Measurements from ENCODE around the gene WAC. TPM values are rescaled to one million over a fixed set of nuclear protein-coding genes. Genes with fewer than 3 reads are reported as not detected.

The WAC gene
- total RNA-seq, 1 donor from 2014 or later, result 36.6 TPM

- TF ChIP-seq, protein P1, sequence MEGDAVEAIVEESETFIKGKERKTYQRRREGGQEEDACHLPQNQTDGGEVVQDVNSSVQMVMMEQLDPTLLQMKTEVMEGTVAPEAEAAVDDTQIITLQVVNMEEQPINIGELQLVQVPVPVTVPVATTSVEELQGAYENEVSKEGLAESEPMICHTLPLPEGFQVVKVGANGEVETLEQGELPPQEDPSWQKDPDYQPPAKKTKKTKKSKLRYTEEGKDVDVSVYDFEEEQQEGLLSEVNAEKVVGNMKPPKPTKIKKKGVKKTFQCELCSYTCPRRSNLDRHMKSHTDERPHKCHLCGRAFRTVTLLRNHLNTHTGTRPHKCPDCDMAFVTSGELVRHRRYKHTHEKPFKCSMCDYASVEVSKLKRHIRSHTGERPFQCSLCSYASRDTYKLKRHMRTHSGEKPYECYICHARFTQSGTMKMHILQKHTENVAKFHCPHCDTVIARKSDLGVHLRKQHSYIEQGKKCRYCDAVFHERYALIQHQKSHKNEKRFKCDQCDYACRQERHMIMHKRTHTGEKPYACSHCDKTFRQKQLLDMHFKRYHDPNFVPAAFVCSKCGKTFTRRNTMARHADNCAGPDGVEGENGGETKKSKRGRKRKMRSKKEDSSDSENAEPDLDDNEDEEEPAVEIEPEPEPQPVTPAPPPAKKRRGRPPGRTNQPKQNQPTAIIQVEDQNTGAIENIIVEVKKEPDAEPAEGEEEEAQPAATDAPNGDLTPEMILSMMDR (IDR thresholded peaks at IDR 0.05; ENCODE audit: insufficient read depth, low read length, severe bottlenecking), result no peak
- no peak for FAIRE-seq
Observed at GRCh38 chr10:28548781-28549498, 16.0 kb downstream of the WAC start.

GRCh38 chr10:28551086-28551485 is 18.2 kb downstream of the WAC start:
- TF ChIP-seq, protein P1 (IDR thresholded peaks at IDR 0.05; ENCODE audit: insufficient read depth, low read length, severe bottlenecking), result no peak
- Histone ChIP-seq H3K36me3 (ENCODE audit: control insufficient read depth, insufficient read depth, low read length) (peaks cover 1% of the 10 kb centered on the region), H3K27me3 (ENCODE audit: control insufficient read depth, insufficient read depth, low read length) (no peaks in the 10 kb centered on the region), H3K4me3 (ENCODE audit: low read depth, low read length) (no peak overlapping the region)
- FAIRE-seq, result peak; percentile 36
- DNase-seq (ENCODE audit: low read depth), result peak; percentile 15

More at GRCh38 chr10:28548781-28549498, 16.0 kb downstream of the WAC start:
- no peaks in the 10 kb centered on the region for H3K27me3 ChIP-seq (ENCODE audit: control insufficient read depth, insufficient read depth, low read length)
- peaks cover 4% of the 10 kb centered on the region for H3K36me3 ChIP-seq (ENCODE audit: control insufficient read depth, insufficient read depth, low read length)
- no peak for DNase-seq (ENCODE audit: low read depth)
- no peak overlapping the region for H3K4me3 ChIP-seq (ENCODE audit: low read depth, low read length)

- Histone ChIP-seq H3K36me3 (ENCODE audit: control insufficient read depth, insufficient read depth, low read length) (peaks cover 1% of the 10 kb centered on the region), H3K4me3 (ENCODE audit: low read depth, low read length) (no peak overlapping the region), H3K27me3 (ENCODE audit: control insufficient read depth, insufficient read depth, low read length) (no peaks in the 10 kb centered on the region)
- FAIRE-seq, result no peak
- TF ChIP-seq, protein P1 (IDR thresholded peaks at IDR 0.05; ENCODE audit: insufficient read depth, low read length, severe bottlenecking), result no peak
- no peak for DNase-seq (ENCODE audit: low read depth)
Observed at GRCh38 chr10:28552775-28553174, 19.9 kb downstream of the WAC start.

DNA sequence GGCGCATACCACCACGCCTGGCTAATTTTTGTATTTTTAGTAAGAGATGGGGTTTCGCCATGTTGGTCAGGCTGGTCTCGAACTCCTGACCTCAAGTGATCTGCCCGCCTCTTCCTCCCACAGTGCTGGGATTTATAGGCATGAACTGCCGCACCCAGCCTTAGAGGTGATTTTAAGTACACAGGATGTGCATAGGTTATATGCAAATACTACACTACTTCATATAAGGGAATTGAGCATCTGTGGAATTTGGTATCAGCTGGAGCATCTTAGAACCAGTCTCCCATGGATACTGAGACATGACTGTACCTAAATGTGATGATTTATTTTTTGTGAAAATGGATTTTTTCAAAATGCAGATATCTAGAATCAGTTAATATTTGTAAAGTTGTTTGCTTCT is 21.1 kb downstream of the WAC start:
- no peak for DNase-seq (ENCODE audit: low read depth)
- H3K36me3 ChIP-seq (ENCODE audit: control insufficient read depth, insufficient read depth, low read length), result peaks cover 1% of the 10 kb centered on the region
- H3K27me3 ChIP-seq (ENCODE audit: control insufficient read depth, insufficient read depth, low read length), result no peaks in the 10 kb centered on the region
- H3K4me3 ChIP-seq (ENCODE audit: low read depth, low read length), result no peak overlapping the region
- no peak for FAIRE-seq
- TF ChIP-seq, protein P1 (IDR thresholded peaks at IDR 0.05; ENCODE audit: insufficient read depth, low read length, severe bottlenecking), result no peak

DNA sequence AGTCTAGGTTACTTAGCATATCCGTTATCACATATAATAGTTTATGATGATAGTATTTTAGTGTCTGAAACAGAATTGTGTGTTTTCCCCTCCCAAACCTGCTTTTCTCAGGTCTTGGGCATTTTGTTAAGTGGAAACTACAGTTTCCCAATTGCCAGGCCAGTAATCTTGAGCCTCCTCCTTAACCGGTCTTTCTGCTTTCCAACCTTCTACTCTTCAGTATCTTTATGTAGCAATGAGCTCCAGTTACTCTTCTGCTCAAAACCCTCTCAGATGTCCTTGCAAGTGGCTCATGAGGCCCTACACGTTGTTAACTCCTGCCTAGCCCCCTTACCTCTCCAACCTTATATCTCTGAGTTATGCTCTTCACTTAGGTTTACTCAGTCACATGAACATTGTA is 22.0 kb downstream of the WAC start:
- no peaks in the 10 kb centered on the region for H3K36me3 ChIP-seq (ENCODE audit: control insufficient read depth, insufficient read depth, low read length)
- no peaks in the 10 kb centered on the region for H3K27me3 ChIP-seq (ENCODE audit: control insufficient read depth, insufficient read depth, low read length)
- DNase-seq (ENCODE audit: low read depth) (peak; percentile 22), FAIRE-seq (no peak)
- no peak overlapping the region for H3K4me3 ChIP-seq (ENCODE audit: low read depth, low read length)
- TF ChIP-seq, protein P1 (IDR thresholded peaks at IDR 0.05; ENCODE audit: insufficient read depth, low read length, severe bottlenecking), result no peak

GRCh38 chr10:28555358-28555757 is 22.4 kb downstream of the WAC start:
- no peaks in the 10 kb centered on the region for H3K36me3 ChIP-seq (ENCODE audit: control insufficient read depth, insufficient read depth, low read length)
- no peak overlapping the region for H3K4me3 ChIP-seq (ENCODE audit: low read depth, low read length)
- H3K27me3 ChIP-seq (ENCODE audit: control insufficient read depth, insufficient read depth, low read length), result no peaks in the 10 kb centered on the region
- TF ChIP-seq, protein P1 (IDR thresholded peaks at IDR 0.05; ENCODE audit: insufficient read depth, low read length, severe bottlenecking), result no peak
- FAIRE-seq (no peak), DNase-seq (ENCODE audit: low read depth) (no peak)
